HCT116 (cell line): ENCODE data around the gene RHBDF2. TPM values are rescaled to one million over a fixed set of nuclear protein-coding genes. Genes with fewer than 3 reads are reported as not detected.

Experiments used
- EGR1 ChIP-seq: IDR thresholded peaks from 2 replicates; pipeline ENCODE4 v1.6.1; 2012; ENCODE audit warnings: low read depth
- FOSL1 ChIP-seq: IDR thresholded peaks from 2 replicates; pipeline ENCODE4 v1.6.1; 2012; ENCODE audit warnings: low read depth
- POLR2AphosphoS5 ChIP-seq: IDR thresholded peaks from 2 replicates; pipeline ENCODE4 v1.6.1; 2011; ENCODE audit warnings: mild to moderate bottlenecking, low read depth, low read length, moderate library complexity
- SRF ChIP-seq: IDR thresholded peaks from 2 replicates; pipeline ENCODE4 v1.6.1; 2012; ENCODE audit warnings: low read depth
- total RNA-seq: library from RNA; stranded (reverse); gene quantifications from one replicate; pipeline ENCODE4 v1.2.1, GENCODE V29; 2021; ENCODE audit not compliant: unreplicated experiment
- TF ChIP-seq, protein P1 (sequence below): IDR thresholded peaks from 2 replicates; pipeline ENCODE4 v1.6.1; 2012; ENCODE audit warnings: low read depth
- TF ChIP-seq, protein P2 (sequence below): IDR thresholded peaks from 2 replicates; pipeline ENCODE4 v1.6.1; 2011; ENCODE audit warnings: mild to moderate bottlenecking, low read length, moderate library complexity; ENCODE audit not compliant: insufficient replicate concordance; ENCODE audit errors: extremely low read depth
- TF ChIP-seq, protein P3 (sequence below): IDR thresholded peaks from 2 replicates; pipeline ENCODE4 v1.6.1; 2012

RHBDF2 gene
- total RNA-seq, 1 experiment from 2014 or later = 61.1 TPM

DNA sequence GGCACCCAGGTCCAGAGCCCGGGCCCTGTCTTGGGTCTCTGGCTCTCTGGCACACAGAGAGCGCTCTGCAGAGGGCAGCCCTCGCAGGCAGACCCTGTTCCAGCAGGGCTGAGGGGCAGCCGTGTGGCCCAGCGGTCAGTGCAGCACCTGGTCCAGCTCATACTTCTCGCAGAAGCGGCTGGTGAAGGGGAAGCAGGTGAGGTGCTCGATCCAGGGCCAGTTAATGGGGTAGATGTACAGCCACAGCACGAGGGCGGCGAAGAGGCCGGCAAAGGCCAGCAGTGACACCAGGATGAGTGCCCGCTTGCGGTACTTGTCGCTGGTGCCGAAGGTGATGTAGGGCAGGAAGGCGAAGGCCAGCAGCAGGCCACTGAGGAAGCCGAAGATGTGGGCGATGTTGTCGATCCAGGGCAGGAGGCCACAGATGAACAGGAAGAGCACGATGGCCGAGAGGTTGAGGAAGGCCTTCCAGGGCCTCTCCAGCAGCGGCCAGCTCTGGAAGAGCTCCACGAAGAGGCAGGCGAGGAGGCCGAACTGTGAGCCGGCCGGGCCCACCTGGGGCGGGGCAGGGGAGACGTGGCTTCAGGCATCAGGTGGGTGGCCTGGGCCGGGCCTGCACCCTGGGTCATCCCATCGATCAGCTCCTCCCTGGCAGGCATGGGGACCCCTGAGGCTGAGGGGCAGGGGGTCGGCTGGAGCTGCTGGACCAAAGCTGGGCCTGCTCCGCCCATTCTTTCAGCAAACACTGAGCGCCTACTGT is 29.5 kb downstream of the RHBDF2 start (continued):
- TF ChIP-seq, protein P1, sequence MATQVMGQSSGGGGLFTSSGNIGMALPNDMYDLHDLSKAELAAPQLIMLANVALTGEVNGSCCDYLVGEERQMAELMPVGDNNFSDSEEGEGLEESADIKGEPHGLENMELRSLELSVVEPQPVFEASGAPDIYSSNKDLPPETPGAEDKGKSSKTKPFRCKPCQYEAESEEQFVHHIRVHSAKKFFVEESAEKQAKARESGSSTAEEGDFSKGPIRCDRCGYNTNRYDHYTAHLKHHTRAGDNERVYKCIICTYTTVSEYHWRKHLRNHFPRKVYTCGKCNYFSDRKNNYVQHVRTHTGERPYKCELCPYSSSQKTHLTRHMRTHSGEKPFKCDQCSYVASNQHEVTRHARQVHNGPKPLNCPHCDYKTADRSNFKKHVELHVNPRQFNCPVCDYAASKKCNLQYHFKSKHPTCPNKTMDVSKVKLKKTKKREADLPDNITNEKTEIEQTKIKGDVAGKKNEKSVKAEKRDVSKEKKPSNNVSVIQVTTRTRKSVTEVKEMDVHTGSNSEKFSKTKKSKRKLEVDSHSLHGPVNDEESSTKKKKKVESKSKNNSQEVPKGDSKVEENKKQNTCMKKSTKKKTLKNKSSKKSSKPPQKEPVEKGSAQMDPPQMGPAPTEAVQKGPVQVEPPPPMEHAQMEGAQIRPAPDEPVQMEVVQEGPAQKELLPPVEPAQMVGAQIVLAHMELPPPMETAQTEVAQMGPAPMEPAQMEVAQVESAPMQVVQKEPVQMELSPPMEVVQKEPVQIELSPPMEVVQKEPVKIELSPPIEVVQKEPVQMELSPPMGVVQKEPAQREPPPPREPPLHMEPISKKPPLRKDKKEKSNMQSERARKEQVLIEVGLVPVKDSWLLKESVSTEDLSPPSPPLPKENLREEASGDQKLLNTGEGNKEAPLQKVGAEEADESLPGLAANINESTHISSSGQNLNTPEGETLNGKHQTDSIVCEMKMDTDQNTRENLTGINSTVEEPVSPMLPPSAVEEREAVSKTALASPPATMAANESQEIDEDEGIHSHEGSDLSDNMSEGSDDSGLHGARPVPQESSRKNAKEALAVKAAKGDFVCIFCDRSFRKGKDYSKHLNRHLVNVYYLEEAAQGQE = no peak
- TF ChIP-seq, protein P2, sequence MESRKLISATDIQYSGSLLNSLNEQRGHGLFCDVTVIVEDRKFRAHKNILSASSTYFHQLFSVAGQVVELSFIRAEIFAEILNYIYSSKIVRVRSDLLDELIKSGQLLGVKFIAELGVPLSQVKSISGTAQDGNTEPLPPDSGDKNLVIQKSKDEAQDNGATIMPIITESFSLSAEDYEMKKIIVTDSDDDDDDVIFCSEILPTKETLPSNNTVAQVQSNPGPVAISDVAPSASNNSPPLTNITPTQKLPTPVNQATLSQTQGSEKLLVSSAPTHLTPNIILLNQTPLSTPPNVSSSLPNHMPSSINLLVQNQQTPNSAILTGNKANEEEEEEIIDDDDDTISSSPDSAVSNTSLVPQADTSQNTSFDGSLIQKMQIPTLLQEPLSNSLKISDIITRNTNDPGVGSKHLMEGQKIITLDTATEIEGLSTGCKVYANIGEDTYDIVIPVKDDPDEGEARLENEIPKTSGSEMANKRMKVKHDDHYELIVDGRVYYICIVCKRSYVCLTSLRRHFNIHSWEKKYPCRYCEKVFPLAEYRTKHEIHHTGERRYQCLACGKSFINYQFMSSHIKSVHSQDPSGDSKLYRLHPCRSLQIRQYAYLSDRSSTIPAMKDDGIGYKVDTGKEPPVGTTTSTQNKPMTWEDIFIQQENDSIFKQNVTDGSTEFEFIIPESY = no peak
- no peak for TF ChIP-seq FOSL1
- no peak for TF ChIP-seq EGR1
- no peak for TF ChIP-seq POLR2AphosphoS5
- no peak for TF ChIP-seq SRF
- TF ChIP-seq, protein P3, sequence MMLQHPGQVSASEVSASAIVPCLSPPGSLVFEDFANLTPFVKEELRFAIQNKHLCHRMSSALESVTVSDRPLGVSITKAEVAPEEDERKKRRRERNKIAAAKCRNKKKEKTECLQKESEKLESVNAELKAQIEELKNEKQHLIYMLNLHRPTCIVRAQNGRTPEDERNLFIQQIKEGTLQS = no peak
